ENCODE results near the gene FZD2.
"Not testable (repeated sequence)": the region's sequence is repeated elsewhere in the genome, so short reads cannot be mapped to it uniquely, and the experiment has no call there.

FZD2 gene

DNA sequence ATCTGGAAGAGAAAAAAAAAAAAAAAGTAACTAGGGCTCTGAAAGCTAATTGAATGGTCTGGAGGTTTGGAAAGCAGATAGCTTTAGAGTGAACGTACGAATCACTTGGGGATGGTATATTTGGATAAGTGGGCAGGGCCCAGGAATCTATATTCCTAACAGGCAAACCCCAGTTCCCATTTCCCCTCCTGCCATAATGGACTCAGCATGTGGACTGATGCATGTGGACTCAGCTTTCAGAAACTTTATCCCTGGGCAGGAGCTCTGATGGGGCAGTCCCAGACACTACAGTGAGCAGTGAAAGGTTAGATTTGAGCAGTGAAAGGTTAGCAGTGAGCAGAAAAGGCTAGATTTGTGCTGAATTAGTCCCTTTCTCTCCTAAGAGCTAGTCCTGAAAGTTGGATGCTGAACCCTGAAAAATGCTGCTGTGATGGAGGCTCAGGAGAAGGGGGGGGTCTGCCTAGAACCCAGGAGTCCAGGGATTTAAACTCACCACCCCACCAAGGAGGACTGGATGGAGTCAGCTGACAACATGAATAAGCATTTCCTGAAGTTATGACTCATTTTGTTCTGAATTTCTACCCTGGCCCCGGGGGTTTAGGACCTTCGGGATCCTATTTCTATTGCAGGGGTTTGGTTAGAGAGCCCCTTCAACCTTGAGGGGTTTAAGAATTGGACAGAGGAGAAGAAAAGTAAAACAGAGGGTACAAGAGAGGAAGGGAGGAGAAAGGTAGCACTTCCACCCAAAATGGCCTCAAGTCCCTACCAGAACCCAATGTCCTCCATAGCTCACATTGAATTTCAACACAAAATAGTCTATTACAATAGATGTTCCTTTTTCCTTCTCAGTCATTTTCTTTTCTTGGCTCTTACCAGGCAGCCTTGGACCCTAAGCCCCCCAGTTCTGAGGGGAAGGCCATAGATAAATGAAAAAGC, 10.3 kb upstream of the FZD2 start:
- DNase-seq, result no peak

DNA sequence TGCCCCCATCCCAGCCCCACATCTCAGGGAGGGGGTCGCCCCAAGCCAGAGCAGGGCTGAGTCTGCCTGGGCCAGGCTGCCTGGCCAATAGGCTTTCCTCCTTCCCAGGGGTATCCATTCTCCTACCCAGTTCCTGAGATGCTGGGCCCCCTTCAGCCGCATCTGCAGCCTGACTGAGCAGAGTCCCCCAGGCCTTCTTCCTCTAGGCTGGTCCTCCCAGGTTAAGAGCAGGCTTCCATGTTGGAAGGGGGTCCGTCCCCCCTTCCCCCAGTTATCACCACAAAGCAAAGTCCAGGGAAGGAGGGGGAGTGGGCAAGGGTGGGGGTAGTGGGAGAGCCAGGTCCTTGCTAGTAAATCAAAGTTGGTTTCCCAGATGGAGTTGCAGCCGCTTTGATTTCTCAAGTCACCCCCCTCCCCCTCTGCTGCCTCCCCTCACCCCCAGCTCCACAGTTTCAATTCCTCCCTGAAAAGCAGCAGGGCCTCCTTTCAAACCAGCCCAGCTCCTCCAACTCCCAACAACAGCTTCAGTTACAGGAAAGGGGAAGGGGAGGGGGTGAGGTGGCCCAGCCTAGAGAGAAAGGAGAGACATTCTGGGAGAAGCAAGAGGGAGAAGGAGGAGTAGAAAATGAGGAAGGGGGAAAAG, 9.5 kb upstream of the FZD2 start:
- no peak for DNase-seq

DNA sequence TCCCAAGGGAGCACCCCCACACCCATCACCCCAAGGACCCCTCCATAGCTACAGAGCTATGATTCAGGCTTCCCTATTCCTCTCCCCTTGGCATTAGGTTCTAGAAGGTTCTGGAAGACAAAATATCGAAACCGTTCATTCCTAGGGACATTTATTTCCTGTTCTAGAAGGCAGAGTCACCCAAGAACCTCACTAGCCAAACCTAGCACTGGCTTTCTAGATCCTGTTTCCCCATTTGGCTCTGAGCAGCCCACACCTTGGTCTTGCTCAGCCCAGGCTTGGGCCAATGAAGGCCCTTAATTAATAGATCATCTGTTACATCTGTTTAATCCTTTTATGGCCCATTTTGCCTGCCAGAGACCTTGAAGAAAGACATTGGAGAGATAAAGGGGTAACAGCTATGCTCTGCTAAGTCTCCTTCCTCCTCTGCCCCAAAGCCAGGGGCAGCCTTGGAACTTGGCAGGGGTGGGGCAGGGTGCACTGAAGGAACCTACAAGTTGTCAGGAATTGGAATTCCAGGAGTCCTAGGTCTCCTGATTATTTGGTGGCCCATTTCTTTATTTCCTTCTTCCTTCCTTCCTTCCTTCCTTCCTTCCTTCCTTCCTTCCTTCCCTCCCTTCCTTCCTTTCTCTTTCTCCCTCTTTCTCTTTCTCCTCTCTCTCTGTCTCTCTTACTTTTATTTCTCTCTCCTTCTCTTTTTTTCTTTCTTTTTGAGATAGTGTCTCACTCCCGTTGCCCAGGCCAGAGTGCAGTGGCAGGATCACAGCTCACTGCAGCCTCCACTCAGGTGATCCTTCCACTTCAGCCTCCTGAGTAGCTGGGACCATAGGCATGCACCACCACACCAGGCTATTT, 8.7 kb upstream of the FZD2 start:
- no peak for DNase-seq

DNA sequence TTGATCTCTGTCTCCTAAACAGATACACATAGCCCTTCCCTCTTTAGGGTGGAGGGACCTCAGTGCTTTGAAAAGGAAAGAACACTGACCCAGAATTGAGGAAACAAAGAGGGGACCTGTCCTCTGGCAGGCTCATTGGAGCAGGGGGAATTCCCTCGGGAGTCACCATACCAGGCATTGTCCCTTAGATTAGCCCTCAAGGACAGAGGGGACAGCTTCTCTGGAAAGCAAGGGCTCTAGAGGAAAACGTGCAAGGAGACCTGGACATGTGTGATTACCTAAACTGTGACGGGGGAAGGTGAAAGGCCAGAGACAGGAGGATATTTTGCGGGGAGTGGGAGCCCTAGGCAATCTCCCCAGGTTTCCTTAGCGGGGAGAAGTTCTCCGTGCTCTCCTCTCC, 7.6 kb upstream of the FZD2 start:
- DNase-seq, result no peak

DNA sequence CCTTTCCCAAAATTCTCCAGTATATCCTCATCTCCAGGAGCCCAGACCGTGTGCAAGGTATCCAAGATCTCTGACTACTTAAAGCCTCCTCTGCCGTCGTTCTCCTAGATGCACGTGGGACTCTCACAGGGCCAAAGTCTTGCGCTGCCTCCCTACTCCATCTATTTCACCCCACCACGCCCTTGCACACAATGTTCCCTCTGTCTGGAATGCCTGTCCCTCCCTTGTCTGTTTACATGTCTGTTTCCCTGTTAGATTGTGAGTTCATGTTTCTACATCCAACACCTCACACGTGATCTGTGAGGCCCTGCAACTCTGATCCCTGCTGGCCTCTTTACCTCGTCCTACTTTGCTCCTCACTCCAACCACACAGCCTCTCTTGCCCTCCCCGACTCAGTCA, 4.9 kb upstream of the FZD2 start:
- no peak for DNase-seq

DNA sequence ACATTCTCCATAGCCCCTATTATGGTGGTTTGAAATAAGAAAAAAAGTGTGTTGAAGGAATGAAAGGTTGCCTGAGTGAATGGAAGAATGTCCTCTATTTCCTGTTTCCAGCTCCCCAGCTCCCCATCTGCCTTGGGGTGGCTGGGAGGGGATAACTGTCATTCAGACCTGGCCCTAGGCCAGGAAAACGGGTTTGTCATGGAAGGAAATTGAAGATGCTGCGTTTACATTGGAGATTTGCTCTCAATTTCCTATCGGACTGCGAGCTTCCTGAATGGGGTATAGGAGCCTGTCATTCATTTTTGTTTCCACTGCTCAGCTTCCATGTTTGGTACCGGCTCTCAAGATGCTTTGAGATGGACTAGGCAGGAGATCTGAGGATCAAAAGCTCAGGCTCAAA, 2.2 kb upstream of the FZD2 start:
- DNase-seq, result no peak

DNA sequence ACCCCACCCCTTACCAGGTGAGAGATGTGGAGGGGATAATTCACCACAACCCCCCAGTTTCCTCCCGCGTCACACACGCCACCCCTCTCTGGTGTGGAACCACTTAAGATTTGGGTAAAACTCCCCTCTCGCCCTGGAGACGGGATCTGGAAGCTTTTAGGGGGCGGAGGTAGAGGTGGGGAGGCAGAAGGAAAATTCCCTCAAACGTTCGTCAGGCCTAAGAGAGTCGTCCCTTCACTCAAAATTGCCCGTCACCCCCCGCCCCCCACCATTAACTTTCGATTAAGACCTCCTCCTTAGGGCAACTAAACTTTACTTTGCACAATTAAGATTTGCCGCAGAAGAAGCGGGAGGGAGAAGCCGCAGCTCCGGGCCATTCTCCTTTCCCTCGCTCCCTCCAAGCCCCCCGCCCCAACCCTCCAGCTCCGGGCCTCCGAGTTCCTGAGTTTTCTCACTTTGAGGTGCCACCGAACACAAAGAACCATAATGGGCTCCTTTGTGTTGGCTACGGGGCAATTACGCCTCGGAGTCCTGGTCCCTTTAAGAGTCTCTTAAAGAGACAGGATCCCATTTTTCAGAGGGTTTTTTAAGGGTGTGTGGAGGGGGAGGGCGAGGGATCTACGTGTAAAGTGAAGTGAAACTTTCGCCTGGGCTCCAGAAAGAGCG, 985 bp upstream of the FZD2 start:
- peak; percentile 72 for DNase-seq

DNA sequence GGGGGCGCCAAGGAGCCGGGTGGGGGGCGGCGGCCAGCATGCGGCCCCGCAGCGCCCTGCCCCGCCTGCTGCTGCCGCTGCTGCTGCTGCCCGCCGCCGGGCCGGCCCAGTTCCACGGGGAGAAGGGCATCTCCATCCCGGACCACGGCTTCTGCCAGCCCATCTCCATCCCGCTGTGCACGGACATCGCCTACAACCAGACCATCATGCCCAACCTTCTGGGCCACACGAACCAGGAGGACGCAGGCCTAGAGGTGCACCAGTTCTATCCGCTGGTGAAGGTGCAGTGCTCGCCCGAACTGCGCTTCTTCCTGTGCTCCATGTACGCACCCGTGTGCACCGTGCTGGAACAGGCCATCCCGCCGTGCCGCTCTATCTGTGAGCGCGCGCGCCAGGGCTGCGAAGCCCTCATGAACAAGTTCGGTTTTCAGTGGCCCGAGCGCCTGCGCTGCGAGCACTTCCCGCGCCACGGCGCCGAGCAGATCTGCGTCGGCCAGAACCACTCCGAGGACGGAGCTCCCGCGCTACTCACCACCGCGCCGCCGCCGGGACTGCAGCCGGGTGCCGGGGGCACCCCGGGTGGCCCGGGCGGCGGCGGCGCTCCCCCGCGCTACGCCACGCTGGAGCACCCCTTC, 484 bp downstream of the FZD2 start:
- no peak for DNase-seq

DNA sequence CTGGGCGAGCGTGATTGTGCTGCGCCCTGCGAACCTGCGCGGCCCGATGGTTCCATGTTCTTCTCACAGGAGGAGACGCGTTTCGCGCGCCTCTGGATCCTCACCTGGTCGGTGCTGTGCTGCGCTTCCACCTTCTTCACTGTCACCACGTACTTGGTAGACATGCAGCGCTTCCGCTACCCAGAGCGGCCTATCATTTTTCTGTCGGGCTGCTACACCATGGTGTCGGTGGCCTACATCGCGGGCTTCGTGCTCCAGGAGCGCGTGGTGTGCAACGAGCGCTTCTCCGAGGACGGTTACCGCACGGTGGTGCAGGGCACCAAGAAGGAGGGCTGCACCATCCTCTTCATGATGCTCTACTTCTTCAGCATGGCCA, 1.0 kb downstream of the FZD2 start:
- DNase-seq, result no peak

DNA sequence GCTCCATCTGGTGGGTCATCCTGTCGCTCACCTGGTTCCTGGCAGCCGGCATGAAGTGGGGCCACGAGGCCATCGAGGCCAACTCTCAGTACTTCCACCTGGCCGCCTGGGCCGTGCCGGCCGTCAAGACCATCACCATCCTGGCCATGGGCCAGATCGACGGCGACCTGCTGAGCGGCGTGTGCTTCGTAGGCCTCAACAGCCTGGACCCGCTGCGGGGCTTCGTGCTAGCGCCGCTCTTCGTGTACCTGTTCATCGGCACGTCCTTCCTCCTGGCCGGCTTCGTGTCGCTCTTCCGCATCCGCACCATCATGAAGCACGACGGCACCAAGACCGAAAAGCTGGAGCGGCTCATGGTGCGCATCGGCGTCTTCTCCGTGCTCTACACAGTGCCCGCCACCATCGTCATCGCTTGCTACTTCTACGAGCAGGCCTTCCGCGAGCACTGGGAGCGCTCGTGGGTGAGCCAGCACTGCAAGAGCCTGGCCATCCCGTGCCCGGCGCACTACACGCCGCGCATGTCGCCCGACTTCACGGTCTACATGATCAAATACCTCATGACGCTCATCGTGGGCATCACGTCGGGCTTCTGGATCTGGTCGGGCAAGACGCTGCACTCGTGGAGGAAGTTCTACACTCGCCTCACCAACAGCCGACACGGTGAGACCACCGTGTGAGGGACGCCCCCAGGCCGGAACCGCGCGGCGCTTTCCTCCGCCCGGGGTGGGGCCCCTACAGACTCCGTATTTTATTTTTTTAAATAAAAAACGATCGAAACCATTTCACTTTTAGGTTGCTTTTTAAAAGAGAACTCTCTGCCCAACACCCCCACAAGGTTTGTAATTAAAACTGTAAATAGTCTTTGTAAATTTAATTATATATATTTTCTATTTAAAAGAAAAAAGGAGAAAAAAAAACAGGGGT, 1.7 kb downstream of the FZD2 start:
- no peak for DNase-seq

DNA sequence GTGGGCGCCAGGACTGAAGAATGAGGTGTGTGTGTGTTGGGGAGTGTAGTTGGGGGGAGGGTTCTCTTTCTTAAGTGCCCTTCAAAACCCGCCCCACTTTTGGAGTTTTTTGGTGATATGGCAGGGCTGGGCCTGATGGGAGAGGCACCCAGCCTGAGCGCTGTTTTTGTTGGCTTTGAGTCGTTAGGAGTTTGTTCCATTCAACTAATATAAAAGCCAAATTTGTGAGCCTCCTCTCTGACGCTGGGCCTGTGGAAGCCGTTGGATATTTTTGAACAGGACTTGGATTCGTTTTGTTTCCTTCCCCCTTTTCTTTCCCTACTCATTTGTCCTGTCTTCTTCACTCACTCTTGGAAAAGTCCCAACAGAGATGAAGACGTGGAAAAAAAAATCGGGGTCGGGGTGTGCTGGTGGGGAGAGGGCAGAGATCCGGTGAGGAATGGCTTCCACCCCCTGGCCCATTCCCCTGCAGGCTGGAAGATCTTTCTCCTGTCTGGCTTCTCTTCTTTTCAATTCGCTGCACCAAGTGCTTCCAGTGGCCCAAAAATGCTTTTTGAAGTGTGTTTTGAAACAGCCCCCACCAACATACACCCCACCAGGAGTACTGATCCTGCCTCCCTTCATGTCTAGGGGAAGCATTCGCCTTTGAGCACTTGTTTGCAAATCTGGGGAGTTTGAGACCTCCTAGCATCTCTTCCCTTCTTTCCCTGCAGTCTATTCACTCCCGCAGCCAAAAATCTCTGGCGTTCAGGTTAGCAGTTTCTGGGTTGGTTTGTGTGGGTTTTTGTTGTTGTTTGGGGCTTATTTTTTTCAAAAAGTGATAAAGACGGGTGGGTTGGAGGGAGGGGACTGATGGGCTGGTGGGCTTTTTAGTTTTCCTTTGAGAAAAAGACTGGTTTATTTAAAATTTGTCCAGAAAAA, 2.6 kb downstream of the FZD2 start:
- no peak for DNase-seq

DNA sequence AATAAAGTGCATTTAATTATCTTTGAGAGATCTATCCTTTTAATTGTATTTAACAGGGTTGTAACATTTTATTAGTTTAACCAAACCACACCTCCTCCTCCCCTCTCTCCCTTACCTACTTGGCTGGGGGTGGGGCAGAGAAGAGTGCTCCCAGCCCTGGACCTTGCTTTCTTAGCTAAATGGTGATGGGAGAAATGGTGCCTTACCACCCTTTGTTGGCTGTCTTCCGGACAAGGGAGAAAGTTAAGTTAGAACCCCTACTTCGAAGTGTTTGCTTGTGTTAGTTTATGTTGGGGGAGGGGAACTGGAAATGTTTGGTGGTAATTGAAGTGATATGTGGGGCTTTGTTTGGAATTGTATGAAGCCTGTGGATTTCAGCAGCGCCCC, 3.9 kb downstream of the FZD2 start:
- DNase-seq, result no peak

DNA sequence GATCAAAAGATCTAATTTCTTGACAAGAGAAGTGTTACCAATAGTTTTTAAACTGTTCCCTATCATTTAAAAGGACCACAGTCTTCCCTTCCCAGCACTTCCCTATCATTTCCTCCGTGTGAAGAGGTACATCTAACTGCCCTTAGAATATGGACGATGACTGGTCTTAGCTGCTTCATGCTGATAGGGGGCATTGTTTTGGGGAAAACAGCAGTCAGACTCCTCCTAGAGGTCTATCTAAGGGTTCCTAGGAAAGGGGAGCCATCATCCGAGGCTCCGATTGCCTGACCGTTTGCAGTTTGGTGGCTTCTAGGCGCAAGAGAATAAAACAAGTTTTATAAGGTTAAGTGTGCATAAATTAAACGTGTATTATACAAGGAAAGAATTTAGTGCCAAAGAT, 7.1 kb downstream of the FZD2 start:
- no peak for DNase-seq

DNA sequence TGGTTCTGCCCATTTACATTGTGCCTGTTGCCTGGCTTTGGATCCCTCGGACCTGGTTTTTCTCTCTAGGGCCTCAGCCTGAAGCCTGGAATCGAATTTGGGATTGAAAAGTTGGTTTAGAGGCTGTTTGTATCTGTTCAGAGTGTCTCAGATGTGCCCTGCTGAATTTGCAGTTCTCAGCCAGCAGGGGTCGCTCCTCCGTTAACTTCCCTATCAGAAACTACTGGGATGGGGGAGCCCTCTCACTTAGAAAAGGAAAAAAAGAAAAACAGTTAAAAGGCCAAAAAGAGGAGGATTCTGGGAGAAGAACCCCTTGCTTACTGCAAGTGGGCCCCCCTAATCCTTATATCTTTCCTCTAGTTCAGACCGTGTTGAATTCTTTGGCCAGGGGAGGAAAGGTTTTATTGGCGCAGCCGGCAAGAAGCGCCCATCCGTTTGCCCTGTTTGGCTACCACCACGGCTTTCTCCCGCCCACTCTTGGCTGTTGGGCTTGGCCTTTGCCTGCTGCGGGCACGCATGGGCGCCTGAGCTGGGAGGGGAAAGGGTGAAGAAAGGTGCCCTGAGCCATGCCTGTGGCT, 8.7 kb downstream of the FZD2 start:
- DNase-seq, result no peak

DNA sequence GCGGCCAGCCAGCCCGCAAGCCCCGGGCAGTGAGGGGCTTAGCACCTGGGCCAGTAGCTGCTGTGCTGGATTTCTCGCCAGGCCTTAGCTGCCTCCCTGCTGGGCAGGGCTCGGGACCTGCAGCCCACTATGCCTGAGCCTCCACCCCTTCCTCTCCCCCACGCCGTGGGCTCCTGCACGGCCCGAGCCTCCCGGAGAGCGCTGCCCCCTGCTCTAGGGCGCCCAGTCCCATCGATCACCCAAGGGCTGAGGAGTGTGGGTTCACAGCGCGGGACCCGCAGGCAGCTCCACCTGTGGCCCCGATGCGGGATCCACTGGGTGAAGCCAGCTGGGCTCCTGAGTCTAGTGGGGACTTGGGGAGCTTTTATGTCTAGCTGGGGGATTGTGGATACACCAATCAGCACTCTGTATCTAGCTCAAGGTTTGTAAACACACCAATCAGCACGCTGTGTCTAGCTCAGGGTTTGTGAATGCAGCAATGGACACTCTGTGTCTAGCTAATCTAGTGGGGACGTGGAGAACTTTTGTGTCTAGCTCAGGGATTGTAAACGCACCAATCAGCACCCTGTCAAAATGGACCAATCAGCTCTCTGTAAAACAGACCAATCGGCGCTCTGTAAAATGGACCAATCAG, 11.1 kb downstream of the FZD2 start:
- not testable (repeated sequence) for DNase-seq

DNA sequence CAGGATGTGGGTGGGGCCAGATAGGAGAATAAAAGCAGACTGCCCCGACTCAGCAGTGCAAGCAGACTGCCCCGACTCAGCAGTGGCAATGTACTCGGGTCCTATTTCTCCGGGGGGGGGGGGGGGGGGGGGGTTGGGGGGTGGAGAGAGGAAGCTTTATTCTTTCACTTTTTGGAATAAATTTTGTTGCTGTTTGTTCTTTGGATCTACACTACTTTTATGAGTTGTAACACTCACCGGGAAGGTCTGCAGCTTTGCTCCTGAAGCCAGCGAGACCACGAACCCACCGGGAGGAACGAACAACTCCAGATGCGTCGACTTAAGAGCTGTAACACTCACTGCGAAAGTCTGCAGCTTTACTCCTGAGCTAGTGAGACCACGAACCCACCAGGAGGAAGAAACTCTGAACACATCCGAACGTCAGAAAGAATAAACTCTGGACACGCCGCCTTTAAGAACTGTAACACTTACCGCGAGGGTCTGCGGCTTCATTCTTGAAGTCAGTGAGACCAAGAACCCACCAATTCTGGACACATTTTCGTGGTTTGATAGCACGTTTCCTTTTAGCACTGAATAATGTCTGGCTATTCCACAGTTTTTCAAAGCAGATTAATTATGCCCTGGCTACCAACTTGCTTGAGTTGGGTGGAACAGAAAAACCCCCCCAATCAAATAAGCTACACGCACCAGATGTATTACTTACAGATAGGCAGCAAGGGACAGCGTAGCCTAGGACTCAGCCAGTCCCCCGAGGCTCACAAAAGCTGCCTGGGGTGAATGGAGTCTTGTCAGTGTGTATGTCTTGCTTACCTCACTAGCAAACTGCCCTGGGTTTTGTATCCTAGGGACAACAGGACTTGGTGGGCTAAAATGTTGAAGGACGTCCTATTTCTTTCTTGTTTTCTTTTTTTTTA, 11.9 kb downstream of the FZD2 start:
- DNase-seq, result no peak

DNA sequence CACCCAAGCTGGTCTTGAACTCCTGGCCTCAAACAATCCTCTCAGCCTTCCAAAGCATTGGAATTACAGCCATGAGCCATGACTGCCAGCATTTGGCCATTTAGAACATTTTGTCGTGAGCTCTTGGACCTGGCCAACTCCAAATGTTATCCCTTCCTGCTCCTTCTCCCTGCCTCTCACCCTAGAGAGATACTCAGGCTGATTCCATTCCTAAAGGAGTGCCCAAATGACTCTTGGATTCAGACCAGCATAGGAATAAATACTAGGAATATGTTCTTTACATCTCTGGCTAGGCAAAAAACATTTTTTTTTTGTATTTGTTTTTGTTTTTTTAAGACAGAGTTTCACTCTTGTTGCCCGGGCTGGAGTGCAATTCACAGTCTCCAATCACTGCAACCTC, 15.5 kb downstream of the FZD2 start:
- no peak for DNase-seq

DNA sequence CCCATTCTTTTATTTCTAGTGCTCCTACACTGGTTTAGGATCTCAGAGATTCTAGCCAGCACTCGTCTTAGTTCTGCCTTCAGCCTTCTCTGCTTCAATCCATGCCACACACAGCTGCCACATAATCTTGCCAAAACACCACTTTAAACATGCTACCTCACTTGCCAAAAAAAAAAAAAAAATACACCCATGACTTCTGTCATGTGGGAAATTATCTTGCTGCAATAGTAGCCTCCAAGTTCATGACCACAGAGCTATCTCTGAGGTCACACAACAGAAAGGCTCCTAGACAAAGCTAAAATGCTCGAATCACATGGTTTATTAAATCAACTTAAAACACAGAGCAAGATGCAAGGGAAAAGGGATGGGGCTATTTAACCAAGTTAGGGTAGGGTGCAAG, 18.1 kb downstream of the FZD2 start:
- DNase-seq, result no peak

All from right forelimb (tissue), 1 donor.